ENCODE measurements around the gene PRPF40A.

The PRPF40A gene

DNA sequence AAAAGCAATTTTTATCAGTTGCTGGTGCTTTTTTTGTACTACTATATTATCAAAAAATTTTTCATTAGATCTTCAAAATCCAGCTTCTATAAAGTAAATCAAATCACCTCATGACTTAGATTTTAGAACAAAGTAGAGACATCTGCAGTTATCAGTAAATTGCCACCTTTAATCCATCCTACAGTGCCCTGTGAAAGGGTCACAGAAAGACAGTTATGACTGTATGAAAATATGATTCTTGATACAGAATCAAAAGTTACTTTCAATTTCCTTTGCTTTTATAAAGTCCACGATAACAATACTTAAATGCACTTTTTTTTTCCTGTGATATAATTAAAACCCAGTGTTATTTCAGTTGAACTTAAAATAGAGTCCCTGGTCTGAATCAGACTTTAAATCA, 61.4 kb downstream of the PRPF40A start:
- DNase-seq (ENCODE audit: low read depth in 4 of 4, low spot score in 1 of 4), result no peak

DNA sequence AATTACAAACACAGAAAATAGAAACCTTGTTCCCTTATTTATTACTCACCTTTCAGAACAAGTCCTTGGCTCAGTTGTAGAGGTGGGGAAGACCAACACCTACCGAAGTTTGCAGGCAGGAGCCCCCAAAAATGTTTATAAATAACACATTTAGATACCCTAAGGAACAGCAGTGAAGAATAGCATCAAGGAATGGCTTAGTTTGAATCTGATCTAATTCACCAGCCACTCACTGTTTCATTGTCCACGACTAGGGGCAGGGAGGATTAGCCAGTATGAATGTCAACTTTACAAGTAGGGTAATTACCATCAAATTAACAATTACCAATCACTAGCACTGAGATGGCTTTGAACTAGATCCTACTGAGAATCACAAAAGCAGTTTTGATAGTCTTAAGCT, 65.4 kb downstream of the PRPF40A start:
- no peak for DNase-seq (ENCODE audit: low read depth in 4 of 4, low spot score in 1 of 4)

- no peak for DNase-seq (ENCODE audit: low read depth in 4 of 4, low spot score in 1 of 4)
Observed at GRCh38 chr2:152650768-152651371, 66.4 kb downstream of the PRPF40A start.

GRCh38 chr2:152649997-152650396, 67.3 kb downstream of the PRPF40A start:
- no peak for DNase-seq (ENCODE audit: low read depth in 4 of 4, low spot score in 1 of 4)

DNA sequence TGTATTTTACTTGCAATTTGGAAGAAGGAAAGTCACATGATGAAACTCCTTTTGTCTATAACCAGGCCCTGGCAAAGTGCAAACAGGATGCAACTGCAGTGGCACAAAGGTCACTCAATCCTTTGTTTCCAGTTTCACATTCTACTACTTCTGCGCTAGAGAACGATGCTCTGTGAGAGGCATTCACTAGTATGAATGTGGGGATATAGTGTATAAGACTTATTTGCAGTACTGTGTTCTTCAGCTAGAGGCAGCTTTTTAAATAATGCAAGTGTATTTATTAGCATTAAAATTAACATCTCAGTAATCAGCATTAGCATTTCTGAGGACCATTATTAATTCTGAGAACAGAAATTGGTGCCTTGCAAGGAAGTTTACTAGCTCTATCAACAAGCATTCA, 68.9 kb downstream of the PRPF40A start:
- no peak for DNase-seq (ENCODE audit: low read depth in 4 of 4, low spot score in 1 of 4)

- no peak for DNase-seq (ENCODE audit: low read depth in 4 of 4, low spot score in 1 of 4)
Observed at GRCh38 chr2:152647552-152647951, 69.7 kb downstream of the PRPF40A start.

DNA sequence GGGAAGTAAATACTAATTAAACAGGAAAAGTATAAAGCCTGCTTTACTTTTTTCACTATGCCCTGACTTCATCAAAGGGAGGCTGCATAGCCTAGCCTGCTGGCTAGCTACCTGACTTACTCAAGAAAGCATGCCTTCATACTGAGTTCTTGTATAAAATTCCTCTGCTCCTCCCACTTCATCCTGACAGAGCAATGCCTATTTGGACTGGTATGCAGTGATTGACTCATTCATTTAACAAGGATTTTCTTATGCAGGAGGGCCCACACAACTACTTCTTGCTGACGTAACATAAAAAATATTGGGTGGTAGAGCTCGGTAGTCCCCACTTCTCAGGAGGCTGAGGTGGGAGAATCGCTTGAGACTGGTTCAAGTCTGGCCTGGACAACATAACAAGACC, 70.5 kb downstream of the PRPF40A start:
- DNase-seq (ENCODE audit: low read depth in 4 of 4, low spot score in 1 of 4), result no peak

- DNase-seq (ENCODE audit: low read depth in 4 of 4, low spot score in 1 of 4), result no peak
Observed at GRCh38 chr2:152646264-152646663, 71.0 kb downstream of the PRPF40A start.

DNA sequence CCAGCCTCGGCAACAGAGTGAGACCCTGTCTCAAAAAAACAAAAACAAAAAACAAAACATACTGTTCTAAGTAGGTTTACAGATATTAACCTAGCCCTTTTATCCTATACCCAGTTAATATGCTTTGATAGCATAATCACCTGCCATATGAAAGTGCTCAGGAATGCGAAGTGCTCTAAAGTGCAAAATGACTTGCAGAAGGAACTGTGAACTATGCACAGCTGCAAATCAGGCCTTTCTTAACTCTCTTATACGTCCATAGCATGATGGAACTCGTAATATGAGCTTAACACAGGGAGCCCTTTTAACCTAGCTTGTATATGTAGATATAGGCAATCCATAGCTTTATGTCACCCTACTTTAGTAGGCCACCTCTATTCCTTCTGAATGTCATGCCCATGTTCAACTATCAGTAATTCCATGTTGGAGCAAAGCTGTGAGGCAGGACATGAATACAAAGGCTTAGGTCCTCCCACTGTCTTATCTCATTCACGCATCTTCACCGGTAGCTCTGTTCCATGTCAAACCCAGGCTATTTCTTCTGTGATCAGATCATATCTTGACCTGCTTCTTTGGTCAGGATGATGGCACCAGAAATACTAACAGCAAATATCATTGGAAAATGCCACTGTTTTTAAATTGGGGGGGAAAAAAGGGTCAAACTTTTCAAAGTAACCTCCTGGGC, 72.9 kb downstream of the PRPF40A start:
- no peak for DNase-seq (ENCODE audit: low read depth in 4 of 4, low spot score in 1 of 4)

- DNase-seq (ENCODE audit: low read depth in 4 of 4, low spot score in 1 of 4), result no peak
Observed at GRCh38 chr2:152638590-152638989, 78.7 kb downstream of the PRPF40A start.

DNA sequence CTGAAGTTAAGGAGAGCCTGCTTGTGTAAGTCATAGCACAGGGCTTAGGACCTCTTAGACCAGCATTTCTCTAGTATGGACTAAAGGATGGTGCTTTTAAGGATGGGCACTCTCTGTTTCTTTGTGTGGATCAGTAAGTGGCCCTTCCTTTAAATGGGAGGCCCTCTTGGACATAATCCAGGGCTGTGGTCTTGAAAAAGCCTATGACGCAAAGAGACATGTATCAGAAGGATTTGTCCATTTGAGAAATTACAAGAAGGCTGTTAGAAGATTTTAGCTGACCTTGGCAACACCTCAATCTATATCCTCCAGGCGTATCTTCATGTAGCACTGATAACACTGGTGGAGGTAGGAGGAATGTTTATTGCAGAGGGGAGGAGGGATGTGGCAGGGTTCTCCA, 79.2 kb downstream of the PRPF40A start:
- DNase-seq (ENCODE audit: low read depth in 4 of 4, low spot score in 1 of 4), result no peak

DNA sequence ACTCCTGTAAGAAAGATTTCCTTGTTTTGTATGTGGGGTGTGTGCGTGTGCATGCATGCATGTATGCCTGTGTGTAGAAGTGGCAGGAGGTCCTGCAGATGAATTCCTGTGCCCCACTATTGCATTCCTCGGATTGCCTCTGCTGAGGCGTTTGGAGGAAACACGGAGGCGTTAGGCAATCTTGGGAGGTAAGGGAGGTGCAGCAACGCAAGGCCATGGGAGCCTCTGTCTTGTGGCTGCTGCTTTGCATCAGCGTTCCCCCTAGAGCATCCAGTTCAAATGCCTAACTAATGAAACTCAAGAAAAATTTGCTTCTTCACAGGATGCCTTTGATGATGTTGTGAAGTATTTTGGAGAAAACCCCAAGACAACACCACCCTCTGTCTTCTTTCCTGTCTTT, 80.0 kb downstream of the PRPF40A start:
- DNase-seq (ENCODE audit: low read depth in 4 of 4, low spot score in 1 of 4), result no peak

DNA sequence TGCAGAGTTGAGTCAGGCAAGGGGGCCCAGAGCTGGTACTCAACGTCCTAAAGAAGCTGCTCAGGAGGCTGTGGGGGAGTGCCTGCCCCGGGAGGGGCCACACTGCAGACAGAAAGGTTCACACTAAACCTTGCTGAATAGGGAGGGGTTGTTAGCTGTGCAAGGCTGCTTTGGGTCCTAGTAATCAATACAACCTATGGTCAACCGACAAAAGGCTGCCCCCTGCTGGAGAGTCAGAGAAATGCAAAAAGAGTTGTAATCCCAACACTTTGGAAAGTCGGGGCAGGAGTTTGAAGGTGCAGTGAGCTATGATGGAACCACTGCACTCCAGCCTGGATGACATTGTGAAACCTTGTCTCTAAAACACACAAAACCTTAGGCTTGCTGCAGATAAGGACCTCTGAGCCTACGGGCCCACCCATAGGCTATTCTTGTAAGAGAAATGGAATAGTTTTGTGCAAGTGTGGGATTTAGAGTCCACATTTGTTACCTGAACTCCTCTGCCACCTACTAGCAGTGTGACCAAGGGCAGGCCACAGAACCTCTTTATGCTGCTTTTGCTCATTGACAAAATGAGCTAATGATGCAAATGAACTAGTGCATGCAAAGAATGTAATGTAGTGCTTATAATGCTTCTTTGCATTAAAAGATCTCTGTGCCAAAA, 81.5 kb downstream of the PRPF40A start:
- peak; percentile 42 to 56 (median 52) for DNase-seq (ENCODE audit: low read depth in 4 of 4, low spot score in 1 of 4)

DNA sequence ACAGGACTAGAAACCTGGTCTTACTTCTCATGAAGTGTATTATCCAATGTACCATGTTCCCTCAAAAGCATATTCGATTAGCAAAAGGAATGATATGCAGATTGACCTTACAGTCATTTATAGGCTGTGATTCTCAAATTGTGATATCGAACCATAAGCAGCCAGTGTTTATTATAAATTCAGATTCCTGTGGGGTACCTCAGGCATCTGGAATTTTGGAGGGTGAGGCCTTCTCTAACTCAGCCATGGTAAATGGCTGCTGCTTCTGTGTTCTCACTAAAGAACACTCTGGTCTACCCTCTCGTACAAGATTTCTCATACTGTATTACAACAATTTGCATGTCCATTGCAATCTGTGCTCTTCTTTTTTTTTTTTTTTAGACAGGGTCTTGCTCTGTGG, 84.5 kb downstream of the PRPF40A start:
- no peak for DNase-seq (ENCODE audit: low read depth in 4 of 4, low spot score in 1 of 4)

DNA sequence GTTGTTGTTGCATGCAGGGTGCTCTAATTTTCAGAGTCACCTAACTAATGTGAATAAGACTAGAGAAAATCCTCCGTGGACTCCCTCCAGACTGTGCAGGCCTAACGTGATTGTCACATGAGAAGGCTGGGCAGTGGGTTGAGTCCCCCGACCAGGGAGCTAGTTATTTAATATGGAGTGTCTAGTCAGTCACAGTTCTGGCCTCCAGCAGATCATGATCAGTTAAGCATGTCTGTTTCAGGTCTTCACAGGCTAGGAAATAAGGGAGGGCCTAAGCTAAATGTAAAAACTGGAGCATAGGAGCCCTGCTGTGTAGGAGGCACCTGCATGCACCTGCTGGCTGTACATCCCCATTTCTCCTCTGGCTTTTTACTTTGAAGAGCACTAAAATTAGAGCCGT, 86.8 kb downstream of the PRPF40A start:
- no peak for DNase-seq (ENCODE audit: low read depth in 4 of 4, low spot score in 1 of 4)

DNA sequence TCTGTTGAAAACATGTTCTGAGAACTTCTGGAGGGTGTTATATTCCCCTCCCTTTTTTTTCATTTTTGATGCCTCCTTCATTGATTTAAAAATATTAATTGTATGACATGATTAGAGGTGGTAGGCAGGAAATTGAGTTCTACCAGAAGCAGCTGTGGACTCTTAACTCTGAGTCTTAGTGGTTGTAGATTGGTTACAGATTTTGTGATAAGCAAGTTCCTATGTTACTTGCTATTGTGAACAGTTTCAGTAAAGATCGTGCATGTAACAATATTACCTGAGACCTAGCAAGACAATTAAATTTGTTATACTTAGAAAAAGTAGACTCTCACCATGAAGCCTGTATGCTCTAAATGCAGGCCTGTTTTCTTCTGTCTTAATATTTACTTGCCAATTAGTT, 88.1 kb downstream of the PRPF40A start:
- DNase-seq (ENCODE audit: low read depth in 4 of 4, low spot score in 1 of 4), result no peak

GRCh38 chr2:152627351-152627957, 89.8 kb downstream of the PRPF40A start:
- no peak for DNase-seq (ENCODE audit: low read depth in 4 of 4, low spot score in 1 of 4)

GRCh38 chr2:152626911-152627339, 90.3 kb downstream of the PRPF40A start:
- DNase-seq (ENCODE audit: low read depth in 4 of 4, low spot score in 1 of 4), result no peak

GRCh38 chr2:152624805-152625204, 92.5 kb downstream of the PRPF40A start:
- DNase-seq (ENCODE audit: low read depth in 4 of 4, low spot score in 1 of 4), result no peak

- no peak for DNase-seq (ENCODE audit: low read depth in 4 of 4, low spot score in 1 of 4)
Observed at GRCh38 chr2:152623775-152624174, 93.5 kb downstream of the PRPF40A start.

- DNase-seq (ENCODE audit: low read depth in 4 of 4, low spot score in 1 of 4), result no peak
Observed at GRCh38 chr2:152623076-152623740, 94.1 kb downstream of the PRPF40A start.

GRCh38 chr2:152622219-152622618, 95.0 kb downstream of the PRPF40A start:
- DNase-seq (ENCODE audit: low read depth in 4 of 4, low spot score in 1 of 4), result no peak

All from stimulated activated CD4-positive, alpha-beta T cell treated with anti-CD3 and anti-CD28 coated beads, Interleukin-1b, Interleukin-23, amount 100 ng/mL, for 24 hours (primary cell).